Upper lobe of left lung (tissue), 6 donors: ENCODE data around the gene ANKRD13A. TPM values are rescaled to one million over a fixed set of nuclear protein-coding genes. Genes with fewer than 3 reads are reported as not detected.

ENCODE experiments used
- ATAC-seq, 2 donors: fragments of 200-7000 bp; cut with Tn5 transposase; one replicate each; pipeline ENCODE4 v1.9.1; 2022; ENCODE audit warnings: mild to moderate bottlenecking in 2 of 2, moderate library complexity in 2 of 2; ENCODE audit not compliant: low FRiP score in 2 of 2
- DNase-seq, 2 donors: peaks; one replicate each; pipeline ENCODE4 v3.0.0-alpha.2; 2019 to 2020
- H3K27ac ChIP-seq, 4 donors: fragments of 200-600 bp; sonication (generic); one replicate each; pipeline ENCODE4 v1.5.1; 2016 to 2019
- H3K27me3 ChIP-seq, 4 donors: fragments of 200-600 bp; sonication (generic); one replicate each; pipeline ENCODE4 v1.5.1; 2017 to 2019
- H3K36me3 ChIP-seq, 4 donors: fragments of 200-600 bp; sonication (generic); one replicate each; pipeline ENCODE4 v1.5.1; 2016 to 2019
- H3K4me1 ChIP-seq, 4 donors: fragments of 200-600 bp; sonication (generic); one replicate each; pipeline ENCODE4 v1.5.1; 2018 to 2019
- H3K4me3 ChIP-seq, 4 donors: fragments of 200-600 bp; sonication (generic); one replicate each; pipeline ENCODE4 v1.5.1; 2017 to 2019; ENCODE audit warnings: mild to moderate bottlenecking in 2 of 4, moderate library complexity in 1 of 4
- H3K9me3 ChIP-seq, 4 donors: fragments of 200-600 bp; sonication (generic); one replicate each; pipeline ENCODE4 v1.5.1; 2018 to 2019
- CTCF ChIP-seq, 6 experiments: fragments of 450-650 bp in 4 of 6; fragments of 200-600 bp in 2 of 6; sonication (generic) in 2 of 6; IDR thresholded peaks; one replicate each; pipeline ENCODE4 v1.5.1; 2016 to 2019; ENCODE audit warnings: antibody characterized with exemption in 6 of 6
- EP300 ChIP-seq, 4 donors: sonication (generic); formaldehyde crosslinking; IDR thresholded peaks; one replicate each; pipeline ENCODE4 v1.5.1; 2017; ENCODE audit warnings: antibody characterized with exemption in 4 of 4, control low read depth in 2 of 4
- POLR2A ChIP-seq, 4 donors: fragments of 450-650 bp; IDR thresholded peaks; one replicate each; pipeline ENCODE4 v1.5.1; 2016 to 2017; ENCODE audit warnings: antibody characterized with exemption in 4 of 4, mild to moderate bottlenecking in 2 of 4
- POLR2AphosphoS5 ChIP-seq, 2 donors: sonication (generic); formaldehyde crosslinking; IDR thresholded peaks; one replicate each; pipeline ENCODE4 v1.5.1; 2017; ENCODE audit warnings: antibody characterized with exemption in 2 of 2
- WGBS, 2 donors: methylation state at CpG; one replicate each; pipeline ENCODE4 v1.1.5; 2017 to 2018; 5-methylcytosine and 5-hydroxymethylcytosine counted together
- total RNA-seq, 6 donors: library from RNA; depleted of rRNA in 4 of 6; stranded (reverse); fragments of >200 nt in 4 of 6; gene quantifications; one replicate each; pipeline versions ENCODE4 v1.1.0 to v1.2.1, GENCODE V29; 2016 to 2021
- donor health status: DM: no; HTN: no; CAD: no; lungs with moderate emphysema.
- donor health status: DM: no; HTN: yes; CAD: no; lungs with severe emphysema.

The ANKRD13A gene
- total RNA-seq, 6 donors from 2014 or later, result 58.9 to 166 (median 74.6) TPM

GRCh38 chr12:109959411-109960093 lies 39.7 kb upstream of the ANKRD13A start:
- WGBS, 2 donors, result 94 to 96% methylated on average over 8 of the region's 8 CpGs
- DNase-seq (no peak), ATAC-seq (no peak)
- no peak overlapping the region for H3K4me3 ChIP-seq
- peaks cover 9 to 98% (median 49%) of the 10 kb centered on the region in 4 donors for H3K36me3 ChIP-seq
- TF ChIP-seq EP300 (IDR thresholded peaks at IDR 0.05) (no peak), POLR2AphosphoS5 (IDR thresholded peaks at IDR 0.05) (no peak), CTCF (IDR thresholded peaks at IDR 0.05) (no peak)
- no peaks in the 10 kb centered on the region for H3K27me3 ChIP-seq
- H3K9me3 ChIP-seq, result no peaks in the 10 kb centered on the region
- peaks cover 0 to 5% (median 1%) of the 10 kb centered on the region in 4 donors for H3K4me1 ChIP-seq
- H3K27ac ChIP-seq, result no peak overlapping the region

GRCh38 chr12:109961201-109961600 lies 38.0 kb upstream of the ANKRD13A start:
- Histone ChIP-seq H3K9me3 (no peaks in the 10 kb centered on the region), H3K27ac (no peak overlapping the region), H3K27me3 (no peaks in the 10 kb centered on the region), H3K4me1 (peaks cover 0 to 5% (median 1%) of the 10 kb centered on the region in 4 donors), H3K36me3 (peaks cover 9 to 94% (median 51%) of the 10 kb centered on the region in 4 donors), H3K4me3 (no peak overlapping the region)
- TF ChIP-seq POLR2A (IDR thresholded peaks at IDR 0.05), result no peak
- no peak for DNase-seq
- no peak for ATAC-seq
- 67 to 80% methylated on average over 14 of the region's 14 CpGs for WGBS, 2 donors

- Histone ChIP-seq H3K9me3 (no peaks in the 10 kb centered on the region), H3K36me3 (peaks cover 9 to 92% (median 50%) of the 10 kb centered on the region in 4 donors), H3K4me3 (no peak overlapping the region), H3K27ac (no peak overlapping the region), H3K4me1 (peaks cover 0 to 5% (median 1%) of the 10 kb centered on the region in 4 donors), H3K27me3 (no peaks in the 10 kb centered on the region)
- ATAC-seq (no peak), DNase-seq (no peak)
- 75 to 77% methylated on average over 6 of the region's 6 CpGs for WGBS, 2 donors
- TF ChIP-seq POLR2AphosphoS5 (IDR thresholded peaks at IDR 0.05), result no peak
- TF ChIP-seq POLR2A (IDR thresholded peaks at IDR 0.05), result no peak
- TF ChIP-seq EP300 (IDR thresholded peaks at IDR 0.05), result no peak
- no peak for TF ChIP-seq CTCF (IDR thresholded peaks at IDR 0.05)
Measured at GRCh38 chr12:109961612-109962011, 37.6 kb upstream of the ANKRD13A start.

- Histone ChIP-seq H3K27ac (no peak overlapping the region), H3K27me3 (no peaks in the 10 kb centered on the region), H3K4me3 (no peak overlapping the region), H3K9me3 (no peaks in the 10 kb centered on the region), H3K4me1 (peaks cover 0 to 5% (median 1%) of the 10 kb centered on the region in 4 donors), H3K36me3 (peaks cover 9 to 92% (median 43%) of the 10 kb centered on the region in 4 donors)
- no peak for DNase-seq
- TF ChIP-seq EP300 (IDR thresholded peaks at IDR 0.05) (no peak), CTCF (IDR thresholded peaks at IDR 0.05) (no peak), POLR2A (IDR thresholded peaks at IDR 0.05) (no peak), POLR2AphosphoS5 (IDR thresholded peaks at IDR 0.05) (no peak)
- 81 to 86% methylated on average over 3 of the region's 3 CpGs for WGBS, 2 donors
- no peak for ATAC-seq
Measured at GRCh38 chr12:109962398-109962797, 36.8 kb upstream of the ANKRD13A start.

- WGBS, 2 donors, result 80 to 97% methylated on average over 1 of the region's 1 CpG
- ATAC-seq, result no peak
- H3K4me1 ChIP-seq, result peaks cover 0 to 5% (median 1%) of the 10 kb centered on the region in 4 donors
- TF ChIP-seq EP300 (IDR thresholded peaks at IDR 0.05), result no peak
- TF ChIP-seq POLR2A (IDR thresholded peaks at IDR 0.05), result no peak
- no peak for TF ChIP-seq CTCF (IDR thresholded peaks at IDR 0.05)
- TF ChIP-seq POLR2AphosphoS5 (IDR thresholded peaks at IDR 0.05), result no peak
- no peaks in the 10 kb centered on the region for H3K27me3 ChIP-seq
- no peak overlapping the region for H3K4me3 ChIP-seq
- no peaks in the 10 kb centered on the region for H3K9me3 ChIP-seq
- DNase-seq, result no peak
- H3K27ac ChIP-seq, result no peak overlapping the region
- H3K36me3 ChIP-seq, result peaks cover 9 to 88% (median 46%) of the 10 kb centered on the region in 4 donors
Measured at GRCh38 chr12:109963330-109963729, 35.9 kb upstream of the ANKRD13A start.
